ENCODE results near the gene HAUS2. TPM values are rescaled to one million over a fixed set of nuclear protein-coding genes. Genes with fewer than 3 reads are reported as not detected.
"Not testable (repeated sequence)": the region's sequence is repeated elsewhere in the genome, so short reads cannot be mapped to it uniquely, and the experiment has no call there.

Gene HAUS2
- total RNA-seq, 2 experiments from 2014 or later, result 54.8 to 59.0 TPM

GRCh38 chr15:42601316-42601715, 52.7 kb downstream of the HAUS2 start:
- POLR2A ChIA-PET, CTCF ChIA-PET: not testable (repeated sequence)

DNA sequence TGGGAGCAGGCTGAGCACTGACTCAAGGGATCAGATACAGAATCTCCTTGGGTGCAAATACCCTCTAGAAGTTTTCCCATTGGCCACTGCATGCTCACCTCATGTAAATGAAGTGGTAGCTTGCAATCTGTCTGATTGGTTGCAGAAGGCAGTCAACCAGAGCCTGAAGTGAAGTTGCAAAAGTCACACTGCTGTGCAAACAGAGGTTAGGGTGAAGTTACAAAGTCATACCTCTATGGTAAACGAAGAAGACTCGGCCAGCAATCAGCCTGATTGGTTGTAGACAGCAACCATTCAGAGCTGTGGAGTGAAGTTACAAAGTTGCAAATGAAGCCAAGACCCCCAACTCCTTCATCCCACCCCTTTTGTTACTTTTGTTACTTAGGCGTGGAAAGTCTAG, 53.9 kb downstream of the HAUS2 start:
- ChIA-PET CTCF (interaction anchor here (0.6 kb wide), 1 partner anchor 12 kb away, joined by 4 read pairs; no protein-coding TSS in a partner anchor), POLR2A (no interaction called here)

DNA sequence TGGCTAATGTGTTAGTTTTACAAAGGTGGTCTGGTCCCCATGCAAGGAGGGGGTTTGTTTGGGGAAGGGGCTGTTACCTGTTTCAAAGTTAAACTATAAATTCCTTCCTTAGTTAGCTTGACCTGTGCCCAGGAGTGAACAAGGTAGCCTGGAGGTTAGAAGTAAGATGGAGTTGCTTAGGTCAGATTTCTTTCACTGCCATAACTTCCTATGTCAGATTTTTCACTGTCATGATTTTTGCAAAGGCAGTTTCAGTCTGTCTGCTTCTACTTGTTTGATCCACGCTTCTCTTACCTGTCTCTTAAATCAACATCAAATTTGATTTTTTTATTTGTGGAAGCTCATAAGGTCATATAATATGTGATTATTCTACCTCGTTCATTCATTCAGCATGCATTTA, 55.3 kb downstream of the HAUS2 start:
- POLR2A ChIA-PET, result no interaction called here
- CTCF ChIA-PET, result no interaction called here

GRCh38 chr15:42604894-42605744, 56.5 kb downstream of the HAUS2 start:
- ChIA-PET POLR2A (interaction anchor here (0.8 kb wide), 1 partner anchor 30 kb away, joined by 3 read pairs; the partner anchor contains the start of gene STARD9), CTCF (interaction anchor here (0.6 kb wide), 1 partner anchor 12 kb away, joined by 6 read pairs; no protein-coding TSS in a partner anchor)

DNA sequence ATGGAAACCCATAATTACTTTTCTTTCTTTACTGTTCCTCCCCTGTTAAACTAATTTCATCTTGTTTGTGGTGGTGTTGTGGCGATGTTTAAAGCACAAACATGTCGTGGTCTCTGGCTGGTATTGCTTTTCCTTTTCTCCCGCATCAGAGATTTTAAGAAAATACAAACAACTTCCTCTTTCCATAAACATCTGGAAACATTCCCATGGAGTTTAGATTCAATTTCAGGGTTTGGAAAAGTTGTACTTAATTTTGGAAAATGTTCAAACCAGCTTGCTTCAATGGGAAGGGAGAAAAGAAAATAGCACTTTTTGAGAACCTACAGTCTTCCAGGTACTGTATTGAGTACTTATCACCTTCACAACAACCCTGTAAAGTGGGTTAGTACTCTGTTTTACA, 57.2 kb downstream of the HAUS2 start:
- ChIA-PET CTCF (interaction anchor here (0.6 kb wide), 1 partner anchor 13 kb away, joined by 6 read pairs; no protein-coding TSS in a partner anchor), POLR2A (interaction anchor here (0.8 kb wide), 1 partner anchor 30 kb away, joined by 3 read pairs; the partner anchor contains the start of gene STARD9)

DNA sequence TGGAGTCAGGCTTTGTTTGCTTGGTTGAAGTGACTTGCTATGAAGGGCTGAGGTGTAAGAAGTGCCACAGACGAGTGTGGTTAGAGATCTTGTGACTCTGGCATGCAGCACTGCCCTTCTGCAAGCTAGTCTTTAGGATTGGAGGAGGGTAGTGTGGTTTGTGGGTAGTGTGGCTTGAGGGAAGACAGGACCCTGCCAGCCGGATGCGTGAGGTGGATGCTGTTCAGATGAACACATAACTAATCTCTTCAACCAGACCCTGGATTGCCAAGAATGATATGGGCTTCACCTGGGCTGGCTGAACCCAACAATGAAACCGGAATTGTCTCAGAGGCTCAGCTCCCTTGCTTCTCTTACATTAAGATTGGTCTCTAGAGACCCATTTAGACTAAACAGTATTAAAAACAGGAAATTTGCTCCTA, 59.5 kb downstream of the HAUS2 start:
- CTCF ChIA-PET, result no interaction called here
- POLR2A ChIA-PET, result interaction anchor here (1.5 kb wide), 1 partner anchor 25 kb away, joined by 7 read pairs; no protein-coding TSS in a partner anchor

- ChIA-PET CTCF (no interaction called here), POLR2A (interaction anchor here (1.5 kb wide), 1 partner anchor 25 kb away, joined by 7 read pairs; no protein-coding TSS in a partner anchor)
Observed at GRCh38 chr15:42608752-42609488, 60.3 kb downstream of the HAUS2 start.

DNA sequence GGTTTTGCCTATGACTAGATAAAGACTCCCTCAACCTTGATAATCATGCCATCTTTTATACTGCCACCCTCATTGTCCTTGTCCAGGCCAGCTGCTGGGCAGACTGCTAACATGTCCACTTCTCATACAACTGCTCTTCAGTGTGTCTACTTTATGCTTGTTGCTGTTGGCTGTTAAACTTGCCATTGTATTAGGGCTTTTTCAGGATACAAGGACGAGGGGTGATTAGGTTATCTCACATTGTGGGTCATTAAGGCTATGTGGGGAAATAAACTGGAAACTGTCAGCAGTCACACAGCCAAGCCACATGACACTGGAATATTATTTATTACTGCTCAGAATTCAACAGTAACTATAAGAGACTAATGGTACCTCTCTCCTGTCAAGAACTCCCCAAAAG, 62.9 kb downstream of the HAUS2 start:
- CTCF ChIA-PET, result interaction anchor here (1.4 kb wide), 1 partner anchor 40 kb away, joined by 3 read pairs; no protein-coding TSS in a partner anchor
- POLR2A ChIA-PET, result no interaction called here

- POLR2A ChIA-PET, result interaction anchor here (0.6 to 0.7 kb wide), 2 partner anchors 12 to 1550 kb away, joined by 6 to 11 read pairs; no protein-coding TSS in a partner anchor
Observed at GRCh38 chr15:42612367-42612912, 63.8 kb downstream of the HAUS2 start.

DNA sequence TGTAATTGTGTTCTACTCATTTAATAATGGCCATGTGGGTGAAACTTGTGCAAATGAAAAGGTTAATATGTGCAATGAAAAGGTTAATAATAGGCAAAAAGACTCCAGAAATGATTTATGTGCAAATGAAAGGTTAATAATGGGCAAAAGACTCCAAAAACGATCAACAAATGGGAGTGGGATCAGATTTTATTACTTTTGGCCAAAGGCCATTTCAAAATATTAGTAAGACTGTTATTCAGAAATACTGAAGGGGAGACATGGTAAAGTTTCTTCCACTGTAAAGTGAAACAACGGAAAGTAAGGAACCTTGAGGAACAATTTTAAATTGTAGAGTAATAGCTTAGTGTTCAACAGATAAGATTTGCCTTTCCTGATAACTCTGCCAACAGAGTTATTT, 67.5 kb downstream of the HAUS2 start:
- ChIA-PET CTCF (interaction anchor here (0.7 to 0.9 kb wide), 2 partner anchors 21 to 63 kb away, joined by 3 read pairs; no protein-coding TSS in a partner anchor), POLR2A (no interaction called here)

More at GRCh38 chr15:42612367-42612912, 63.8 kb downstream of the HAUS2 start:
- CTCF ChIA-PET, result interaction anchor here (1.4 kb wide), 1 partner anchor 39 kb away, joined by 3 read pairs; no protein-coding TSS in a partner anchor

Other genes starting within 250 kb of the HAUS2 start
- gene CAPN3, start 189.3 kb upstream of the HAUS2 start, total RNA-seq, result 1 to 10 TPM; 2.5 to 3.2 TPM
- gene ZNF106, start 57.7 kb upstream of the HAUS2 start, total RNA-seq, result 10 to 100 TPM; 51.2 to 52.9 TPM
- gene SNAP23, start 53.2 kb upstream of the HAUS2 start, total RNA-seq, result 10 to 100 TPM; 42.3 TPM
- gene LRRC57, start within 50 bp of the HAUS2 start, total RNA-seq, result 10 to 100 TPM; 19.2 to 20.7 TPM
- gene STARD9, start 26.8 kb downstream of the HAUS2 start, total RNA-seq, result 1 to 10 TPM; 5.5 to 6.3 TPM
- gene CDAN1, start 188.3 kb downstream of the HAUS2 start, total RNA-seq, result 10 to 100 TPM; 23.7 to 25.1 TPM